BE2C (cell line): ENCODE results near the gene ANGPTL2. TPM values are rescaled to one million over a fixed set of nuclear protein-coding genes. Genes with fewer than 3 reads are reported as not detected.
A peak's percentile ranks its signal among the peaks of the same experiment; 100 is the strongest.
"Not testable (repeated sequence)": the region's sequence is repeated elsewhere in the genome, so short reads cannot be mapped to it uniquely, and the experiment has no call there.

Experiments used
- DNase-seq: peaks from one replicate; pipeline ENCODE4 v3.0.0-alpha.2; 2020
- H3K27me3 ChIP-seq: fragments of 250-450 bp; sonication (Bioruptor Pico); 2 replicates; pipeline ENCODE4 v1.5.1; 2020; ENCODE audit warnings: mild to moderate bottlenecking
- H3K36me3 ChIP-seq: fragments of 250-450 bp; sonication (Bioruptor Pico); 2 replicates; pipeline ENCODE4 v1.5.1; 2020; ENCODE audit warnings: mild to moderate bottlenecking
- H3K4me1 ChIP-seq: fragments of 250-450 bp; sonication (Bioruptor Pico); 2 replicates; pipeline ENCODE4 v1.5.1; 2020
- H3K4me3 ChIP-seq: 2 replicates; pipeline ENCODE4 v1.5.1; 2011; ENCODE audit warnings: low read depth, low read length
- H3K9me3 ChIP-seq: fragments of 250-450 bp; sonication (Bioruptor Pico); 2 replicates; pipeline ENCODE4 v1.5.1; 2020
- CTCF ChIP-seq: IDR thresholded peaks from 2 replicates; pipeline ENCODE4 v1.5.1; 2012; ENCODE audit warnings: mild to moderate bottlenecking, low read depth, low read length
- polyA plus RNA-seq: library from polyadenylated mRNA; unstranded; fragments of >200 nt; gene quantifications from one replicate; pipeline ENCODE4 v1.2.1, GENCODE V29; 2012; ENCODE audit warnings: low read depth, missing spikeins; ENCODE audit not compliant: insufficient read length, insufficient read depth

ANGPTL2 gene
- polyA plus RNA-seq, result 6.8 TPM

GRCh38 chr9:127122176-127123063, at the start of gene ANGPTL2:
ANGPTL2 (minus strand) TSS chr9:127122635; CDS start chr9:127108731, 13,904 bp downstream.
- no peak for TF ChIP-seq CTCF
- H3K27me3 ChIP-seq, result no peaks in the 10 kb centered on the region

GRCh38 chr9:127171348-127171747, 48.9 kb upstream of the ANGPTL2 start:
- not testable (repeated sequence) for DNase-seq, H3K4me3 ChIP-seq, H3K9me3 ChIP-seq, H3K4me1 ChIP-seq, H3K27me3 ChIP-seq, H3K36me3 ChIP-seq

More at GRCh38 chr9:127122176-127123063, at the start of gene ANGPTL2:
- H3K4me3 ChIP-seq, result peak within 1 kb of the TSS; percentile 72
- peaks cover 7% of the 10 kb centered on the region for H3K4me1 ChIP-seq
- H3K9me3 ChIP-seq, result no peaks in the 10 kb centered on the region
- peak; percentile 93 for DNase-seq
- H3K36me3 ChIP-seq, result no peaks in the 10 kb centered on the region

GRCh38 chr9:127170652-127171051, 48.2 kb upstream of the ANGPTL2 start:
- no peaks in the 10 kb centered on the region for H3K27me3 ChIP-seq
- H3K9me3 ChIP-seq, result no peaks in the 10 kb centered on the region
- no peak for DNase-seq
- peaks cover 15% of the 10 kb centered on the region for H3K4me1 ChIP-seq
- no peak for TF ChIP-seq CTCF
- H3K4me3 ChIP-seq, result no peak overlapping the region
- H3K36me3 ChIP-seq, result no peaks in the 10 kb centered on the region

- Histone ChIP-seq H3K9me3 (no peaks in the 10 kb centered on the region), H3K27me3 (no peaks in the 10 kb centered on the region), H3K4me1 (peaks cover 15% of the 10 kb centered on the region), H3K36me3 (no peaks in the 10 kb centered on the region), H3K4me3 (no peak overlapping the region)
- no peak for DNase-seq
- no peak for TF ChIP-seq CTCF
These were observed 47.7 kb upstream of the ANGPTL2 start for GRCh38 chr9:127170103-127170502.

GRCh38 chr9:127169575-127169883, 47.1 kb upstream of the ANGPTL2 start:
- Histone ChIP-seq H3K9me3 (no peaks in the 10 kb centered on the region), H3K4me1 (peaks cover 15% of the 10 kb centered on the region), H3K27me3 (no peaks in the 10 kb centered on the region), H3K4me3 (no peak overlapping the region), H3K36me3 (no peaks in the 10 kb centered on the region)
- no peak for DNase-seq
- TF ChIP-seq CTCF, result no peak

GRCh38 chr9:127168756-127169574, 46.5 kb upstream of the ANGPTL2 start:
- H3K4me3 ChIP-seq, result no peak overlapping the region
- no peaks in the 10 kb centered on the region for H3K9me3 ChIP-seq
- no peak for DNase-seq
- no peaks in the 10 kb centered on the region for H3K27me3 ChIP-seq
- TF ChIP-seq CTCF, result no peak
- peaks cover 15% of the 10 kb centered on the region for H3K4me1 ChIP-seq
- H3K36me3 ChIP-seq, result no peaks in the 10 kb centered on the region
